Stimulated activated CD4-positive, alpha-beta T cell treated with anti-CD3 and anti-CD28 coated beads, TNF-alpha, amount 100 ng/mL, for 1 hour (primary cell): ENCODE data around the gene KLHL2.

Experiments
- DNase-seq, 3 donors: peaks; one replicate each; pipeline ENCODE4 v3.0.0-alpha.2; 2020; ENCODE audit warnings: low read depth in 3 of 3, low spot score in 1 of 3

Gene KLHL2

GRCh38 chr4:165360985-165361670 is 153.8 kb downstream of the KLHL2 start:
- no peak for DNase-seq

GRCh38 chr4:165361810-165362209 is 154.4 kb downstream of the KLHL2 start:
- no peak for DNase-seq

- DNase-seq: no peak
Measured at GRCh38 chr4:165364452-165365080, 157.2 kb downstream of the KLHL2 start.

- DNase-seq: no peak
Measured at GRCh38 chr4:165367040-165367439, 159.7 kb downstream of the KLHL2 start.

- no peak for DNase-seq
Measured at GRCh38 chr4:165368114-165368513, 160.8 kb downstream of the KLHL2 start.

GRCh38 chr4:165368567-165368966 is 161.2 kb downstream of the KLHL2 start:
- DNase-seq: no peak

- DNase-seq: no peak
Measured at GRCh38 chr4:165369522-165369921, 162.2 kb downstream of the KLHL2 start.

- DNase-seq: no peak
Measured at GRCh38 chr4:165370530-165370929, 163.2 kb downstream of the KLHL2 start.
